HPDE6-E6E7 (cell line): ENCODE results near the gene THEM4.
"Not testable (repeated sequence)": the region's sequence is repeated elsewhere in the genome, so short reads cannot be mapped to it uniquely, and the experiment has no call there.

Source experiments
- DNase-seq: peaks from one replicate; pipeline ENCODE4 v3.0.0; 2011; ENCODE audit warnings: missing footprints; ENCODE audit errors: extremely low spot score

Gene THEM4

DNA sequence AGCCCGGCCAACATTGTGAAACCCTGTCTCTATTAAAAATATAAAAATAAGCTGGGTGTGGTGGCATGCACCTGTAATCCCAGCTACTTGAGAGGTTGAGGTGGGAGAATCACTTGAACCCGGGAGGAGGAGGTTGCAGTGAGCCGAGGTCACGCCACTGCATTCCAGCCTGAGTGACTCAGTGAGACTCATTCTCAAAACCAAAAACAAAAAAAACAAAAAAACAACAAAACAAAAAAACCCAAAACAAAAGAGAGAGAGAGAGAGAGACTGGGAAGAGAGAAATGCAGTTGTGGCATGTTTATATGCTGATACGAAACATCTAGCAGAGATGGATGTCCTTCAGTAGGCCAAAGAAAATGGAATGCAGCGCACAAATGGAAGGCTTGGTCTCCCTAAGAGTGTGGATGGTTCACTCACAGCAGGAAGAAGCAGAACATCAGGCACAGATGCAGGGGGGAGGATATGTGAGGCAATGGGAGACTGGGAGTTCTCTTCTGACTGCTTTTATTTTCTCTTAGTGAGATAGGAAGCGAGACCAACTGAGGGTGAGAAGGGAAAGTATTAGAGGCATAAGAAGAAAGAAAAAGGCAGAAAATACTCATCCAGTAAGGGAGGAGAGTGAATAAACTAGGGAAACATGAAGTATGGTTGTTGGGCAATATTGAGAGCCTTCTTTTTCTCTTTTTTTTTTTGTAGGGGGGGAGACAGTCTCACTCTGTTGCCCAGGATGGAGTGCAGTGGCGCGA, 16.0 kb downstream of the THEM4 start:
- DNase-seq = no peak

GRCh38 chr1:151892190-151892589, 17.1 kb downstream of the THEM4 start:
- no peak for DNase-seq

GRCh38 chr1:151891512-151891911, 17.8 kb downstream of the THEM4 start:
- no peak for DNase-seq

DNA sequence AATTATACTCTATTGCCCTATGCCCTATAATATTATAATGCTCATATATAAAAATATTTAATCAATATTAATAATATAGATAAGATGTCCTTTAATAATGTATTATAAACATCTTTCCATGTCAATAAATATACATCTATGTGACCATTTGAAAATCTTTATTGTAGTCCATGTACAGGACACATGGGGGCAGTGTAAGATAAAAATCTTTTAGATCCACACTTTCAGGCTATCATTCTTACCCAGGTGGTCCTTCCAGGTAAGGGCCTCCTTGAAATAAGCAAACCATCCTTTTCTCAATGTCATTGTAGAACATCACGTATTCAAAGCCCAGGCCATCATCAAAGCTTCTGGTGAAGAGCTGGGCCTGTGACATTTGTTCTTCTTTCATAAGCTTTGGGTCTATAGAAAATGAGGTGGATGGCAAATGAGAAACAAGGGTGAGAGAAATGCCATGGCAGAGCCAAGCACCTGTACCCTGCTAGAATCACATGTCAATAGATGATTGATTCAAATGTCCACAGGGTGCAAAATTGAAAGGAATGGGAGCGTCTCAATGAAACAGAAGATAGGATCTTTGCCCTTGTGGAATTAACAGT, 20.2 kb downstream of the THEM4 start:
- DNase-seq = peak; percentile 26

GRCh38 chr1:151887028-151887427, 22.3 kb downstream of the THEM4 start:
- no peak for DNase-seq

GRCh38 chr1:151885479-151885878, 23.8 kb downstream of the THEM4 start:
- DNase-seq = peak; percentile 46

DNA sequence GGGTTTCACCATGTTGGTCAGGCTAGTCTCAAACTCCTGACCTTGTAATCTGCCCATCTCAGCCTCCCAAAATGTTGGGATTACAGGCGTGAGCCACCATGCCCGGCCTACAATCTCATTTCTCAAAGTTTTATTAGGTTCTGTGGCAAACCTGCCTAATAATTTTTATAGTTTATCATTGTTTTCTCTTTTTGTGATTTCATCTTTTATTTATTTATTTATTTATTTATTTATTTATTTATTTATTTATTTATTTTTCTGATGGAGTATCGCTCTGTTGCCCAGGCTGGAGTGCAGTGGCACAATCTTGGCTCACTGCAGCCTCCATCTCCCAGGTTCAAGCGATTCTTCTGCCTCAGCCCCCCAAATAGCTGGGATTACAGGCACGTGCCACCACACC, 24.4 kb downstream of the THEM4 start:
- DNase-seq = not testable (repeated sequence)

- DNase-seq = not testable (repeated sequence)
Measured at GRCh38 chr1:151884445-151884844, 24.9 kb downstream of the THEM4 start.

GRCh38 chr1:151883898-151884297, 25.4 kb downstream of the THEM4 start:
- DNase-seq = not testable (repeated sequence)

DNA sequence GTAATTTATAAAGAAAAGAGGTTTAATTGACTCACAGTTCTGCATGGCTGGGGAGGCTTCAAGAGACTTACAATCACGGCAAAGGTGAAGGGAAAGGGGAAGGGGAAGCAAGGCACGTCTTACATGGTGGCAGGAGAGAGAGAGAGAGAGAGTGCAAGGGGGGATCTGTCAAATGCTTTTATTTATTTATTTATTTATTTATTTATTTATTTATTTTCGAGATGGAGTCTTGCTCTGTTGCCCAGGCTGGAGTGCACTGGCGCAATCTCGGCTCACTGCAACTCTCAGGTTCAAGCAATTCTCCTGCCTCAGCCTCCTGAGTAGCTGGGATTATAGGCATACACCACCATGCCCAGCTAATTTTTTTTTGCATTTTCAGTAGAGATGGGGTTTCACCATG, 26.4 kb downstream of the THEM4 start:
- DNase-seq = not testable (repeated sequence)

GRCh38 chr1:151882466-151882865, 26.8 kb downstream of the THEM4 start:
- no peak for DNase-seq

DNA sequence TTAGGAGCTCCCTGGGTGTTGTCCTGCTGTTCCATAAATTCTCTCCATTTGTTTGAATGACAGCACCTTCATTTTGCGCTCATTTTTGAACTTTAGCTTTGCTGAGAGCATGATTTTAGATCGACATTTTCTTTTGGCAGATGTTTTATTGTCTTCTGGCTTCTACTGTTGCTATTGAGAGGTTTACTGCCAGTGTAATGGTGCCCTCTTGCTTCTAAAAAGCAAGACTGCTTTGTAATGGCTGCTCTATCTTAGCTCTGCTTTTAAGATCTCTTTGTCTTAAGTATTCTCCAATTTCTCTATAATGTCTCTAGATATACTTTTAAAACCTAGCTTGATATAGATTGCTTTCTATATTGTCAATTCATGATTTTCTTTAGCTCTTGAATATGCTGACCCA, 27.8 kb downstream of the THEM4 start:
- no peak for DNase-seq

- no peak for DNase-seq
Measured at GRCh38 chr1:151875419-151876097, 33.8 kb downstream of the THEM4 start.

GRCh38 chr1:151872776-151873175, 36.5 kb downstream of the THEM4 start:
- not testable (repeated sequence) for DNase-seq

- DNase-seq = no peak
Measured at GRCh38 chr1:151871284-151872030, 37.9 kb downstream of the THEM4 start.

DNA sequence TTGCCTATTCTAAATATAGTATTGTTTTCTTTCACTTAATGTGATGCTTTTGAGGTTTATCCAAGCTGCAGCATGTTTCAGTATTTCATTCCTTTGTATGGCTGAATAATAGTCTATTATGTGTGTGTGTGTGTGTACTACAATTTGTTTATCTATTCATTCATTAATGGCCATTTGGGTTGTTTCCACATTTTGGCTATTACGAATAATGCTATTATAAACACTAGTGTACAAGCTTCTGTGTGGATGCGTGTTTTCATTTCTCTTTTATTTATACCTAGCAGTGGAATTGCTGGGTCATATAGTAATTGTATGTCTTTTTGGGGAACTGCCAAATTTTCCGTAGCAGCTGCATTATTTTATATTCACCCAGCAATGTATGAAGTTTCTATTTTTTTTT, 40.8 kb downstream of the THEM4 start:
- DNase-seq = no peak

DNA sequence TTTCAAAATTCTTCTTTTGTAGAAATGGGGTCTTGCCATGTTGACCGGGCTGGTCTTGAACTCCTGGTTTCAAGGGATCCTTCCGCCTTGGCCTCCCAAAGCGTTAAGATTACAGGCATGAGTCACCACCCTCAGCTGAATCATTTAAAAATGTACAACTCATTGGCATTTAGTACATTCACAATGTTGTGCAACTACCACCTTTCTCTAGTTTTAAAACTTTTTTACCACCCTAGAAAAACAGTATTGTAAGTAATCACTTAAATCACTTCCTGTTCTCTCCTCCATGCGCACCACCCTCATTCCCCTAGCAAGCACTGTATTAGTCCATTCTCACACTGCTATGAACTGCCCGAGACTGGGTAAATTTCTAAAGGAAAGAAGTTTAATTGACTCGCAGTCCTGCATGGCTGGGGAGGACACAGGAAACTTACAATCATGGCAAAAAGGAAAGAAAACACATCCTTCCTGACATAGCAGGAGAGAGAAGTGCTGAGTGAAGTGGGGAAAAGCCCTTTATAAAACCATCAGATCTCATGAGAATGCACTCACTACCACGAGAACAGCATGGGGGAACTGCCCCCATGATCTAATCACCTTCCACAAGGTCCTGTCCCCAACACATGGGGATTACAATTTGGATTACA, 41.4 kb downstream of the THEM4 start:
- no peak for DNase-seq

- DNase-seq = no peak
Measured at GRCh38 chr1:151867321-151867720, 42.0 kb downstream of the THEM4 start.

- no peak for DNase-seq
Measured at GRCh38 chr1:151864411-151864810, 44.9 kb downstream of the THEM4 start.

DNA sequence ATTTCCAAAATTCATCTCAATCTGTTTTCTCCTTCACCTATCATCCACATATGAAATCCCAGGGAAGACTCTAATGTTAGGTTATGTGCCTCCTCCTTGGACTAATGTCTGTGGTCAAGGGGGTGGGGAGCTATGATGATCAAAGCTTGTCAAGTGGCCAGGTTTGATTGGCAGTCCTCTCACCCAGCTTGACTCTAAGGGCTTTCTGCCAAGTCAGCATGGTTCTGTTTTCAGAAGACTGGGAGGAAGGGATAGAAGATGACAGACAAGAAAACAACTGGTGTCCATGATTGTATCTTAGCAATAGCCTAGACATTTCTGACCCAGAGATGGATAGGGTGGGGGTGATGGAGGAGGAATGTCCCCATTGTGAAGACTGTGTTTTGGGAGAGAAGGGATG, 46.7 kb downstream of the THEM4 start:
- no peak for DNase-seq

- no peak for DNase-seq
Measured at GRCh38 chr1:151860504-151861187, 48.7 kb downstream of the THEM4 start.
